CD1c-positive myeloid dendritic cell (primary cell): ENCODE measurements around the gene GNPAT.
A peak's percentile ranks its signal among the peaks of the same experiment; 100 is the strongest.

Experiments
- DNase-seq: peaks from one replicate; pipeline ENCODE4 v3.0.0-alpha.2; 2016; ENCODE audit errors: extremely low spot score

Gene GNPAT

GRCh38 chr1:231213831-231214573 is 27.0 kb upstream of the GNPAT start:
- DNase-seq = no peak

- DNase-seq = peak; percentile 45
Observed at GRCh38 chr1:231214918-231215680, 25.9 kb upstream of the GNPAT start.

- no peak for DNase-seq
Observed at GRCh38 chr1:231215681-231216385, 25.2 kb upstream of the GNPAT start.

- DNase-seq = no peak
Observed at GRCh38 chr1:231216498-231216897, 24.5 kb upstream of the GNPAT start.

GRCh38 chr1:231217056-231217455 is 24.0 kb upstream of the GNPAT start:
- no peak for DNase-seq

GRCh38 chr1:231218078-231218477 is 22.9 kb upstream of the GNPAT start:
- DNase-seq = no peak

- DNase-seq = no peak
Observed at GRCh38 chr1:231219422-231220401, 21.3 kb upstream of the GNPAT start.

- no peak for DNase-seq
Observed at GRCh38 chr1:231220801-231221200, 20.2 kb upstream of the GNPAT start.

GRCh38 chr1:231226156-231226555 is 14.9 kb upstream of the GNPAT start:
- no peak for DNase-seq

GRCh38 chr1:231231511-231231910 is 9.5 kb upstream of the GNPAT start:
- no peak for DNase-seq

- DNase-seq = no peak
Observed at GRCh38 chr1:231232870-231233734, 7.9 kb upstream of the GNPAT start.

GRCh38 chr1:231233735-231234417 is 7.1 kb upstream of the GNPAT start:
- no peak for DNase-seq

- DNase-seq = no peak
Observed at GRCh38 chr1:231234506-231234905, 6.5 kb upstream of the GNPAT start.

GRCh38 chr1:231235526-231236207 is 5.3 kb upstream of the GNPAT start:
- no peak for DNase-seq

- no peak for DNase-seq
Observed at GRCh38 chr1:231236208-231236591, 4.8 kb upstream of the GNPAT start.

- no peak for DNase-seq
Observed at GRCh38 chr1:231236938-231237337, 4.1 kb upstream of the GNPAT start.

- DNase-seq = no peak
Observed at GRCh38 chr1:231238298-231238697, 2.7 kb upstream of the GNPAT start.

GRCh38 chr1:231240531-231240882 is 505 bp upstream of the GNPAT start:
- peak; percentile 26 for DNase-seq

- DNase-seq = peak; percentile 3
Observed at GRCh38 chr1:231241750-231242149, 738 bp downstream of the GNPAT start.
